HG02885 (cell line): ENCODE measurements around the gene TDP2.

Experiments used
- ATAC-seq: cut with Tn5 transposase; IDR thresholded peaks from one replicate; pipeline ENCODE4 v1.9.1; 2021; ENCODE audit warnings: mild to moderate bottlenecking; ENCODE audit not compliant: unreplicated experiment, poor library complexity

Gene TDP2

GRCh38 chr6:24607310-24608105 lies 59.2 kb downstream of the TDP2 start:
- ATAC-seq, result no peak

GRCh38 chr6:24606200-24606930 lies 60.3 kb downstream of the TDP2 start:
- ATAC-seq, result no peak

GRCh38 chr6:24603241-24603640 lies 63.5 kb downstream of the TDP2 start:
- ATAC-seq, result no peak

GRCh38 chr6:24600903-24601302 lies 65.8 kb downstream of the TDP2 start:
- no peak for ATAC-seq
